H1 (cell line): ENCODE measurements around the gene COPS2. TPM values are rescaled to one million over a fixed set of nuclear protein-coding genes. Genes with fewer than 3 reads are reported as not detected.

ENCODE experiments used
- CTCF ChIA-PET: fragments of 300-600 bp; sonication (Branson Sonifier 250); formaldehyde crosslinking; loops from one replicate; lab custom pipeline; 2021; ENCODE audit not compliant: partially characterized antibody; lab: Charles Lee
- POLR2A ChIA-PET: fragments of 300-600 bp; sonication (Branson Sonifier 250); formaldehyde crosslinking; loops from one replicate; lab custom pipeline; 2021; ENCODE audit warnings: inconsistent platforms; ENCODE audit not compliant: partially characterized antibody; lab: Charles Lee
- DNase-seq, 2 experiments: peaks; one replicate each; pipeline versions ENCODE4 v3.0.0 to v3.0.0-alpha.2; 2010 to 2022; ENCODE audit warnings: low spot score in 2 of 2, low read depth in 1 of 2, mixed read lengths in 1 of 2
- FAIRE-seq: peaks from 2 replicates; lab custom pipeline; 2011; peaks lifted over from hg19 to GRCh38; lab: Jason Lieb, UNC
- H2AFZ ChIP-seq: 2 replicates; pipeline ENCODE4 v1.8.1; 2012; ENCODE audit warnings: low read length, inconsistent platforms
- H2AK5ac ChIP-seq: 2 replicates; pipeline ENCODE4 v1.6.1; 2013; ENCODE audit warnings: low read depth, low read length
- H2BK120ac ChIP-seq: replicated peaks from 2 replicates; pipeline ENCODE3; 2013; ENCODE audit warnings: low read depth, low read length, inconsistent platforms
- H2BK12ac ChIP-seq: 2 replicates; pipeline ENCODE4 v1.6.1; 2013; ENCODE audit warnings: low read depth, low read length
- H2BK15ac ChIP-seq: 2 replicates; pipeline ENCODE4 v1.6.1; 2013; ENCODE audit warnings: low read length
- H2BK20ac ChIP-seq: 2 replicates; pipeline ENCODE4 v1.6.1; 2013; ENCODE audit warnings: low read length
- H2BK5ac ChIP-seq: 2 replicates; pipeline ENCODE4 v1.6.1; 2013; ENCODE audit warnings: low read depth, low read length
- H3K14ac ChIP-seq: 2 replicates; pipeline ENCODE4 v1.6.1; 2013; ENCODE audit warnings: inconsistent platforms; ENCODE audit not compliant: insufficient read length
- H3K18ac ChIP-seq: 2 replicates; pipeline ENCODE4 v1.6.1; 2013; ENCODE audit warnings: low read length; ENCODE audit errors: extremely low read depth
- H3K23ac ChIP-seq: 2 replicates; pipeline ENCODE4 v1.6.1; 2013; ENCODE audit warnings: inconsistent platforms; ENCODE audit not compliant: insufficient read length
- H3K23me2 ChIP-seq: 2 replicates; pipeline ENCODE4 v1.6.1; 2013; ENCODE audit warnings: low read depth, low read length
- H3K27ac ChIP-seq: 2 replicates; pipeline ENCODE4 v1.6.1; 2011; ENCODE audit warnings: low read depth, low read length, inconsistent platforms
- H3K27me3 ChIP-seq, 4 experiments: replicated peaks in 1 of 4; 1 replicate in 1 of 4; 2 replicates in 3 of 4; pipeline versions ENCODE4 v1.6.1 to v1.8.1; 2011 to 2013; ENCODE audit warnings: low read length in 3 of 4, mild to moderate bottlenecking in 3 of 4, inconsistent platforms in 2 of 4, mixed read lengths in 2 of 4, moderate library complexity in 1 of 4; ENCODE audit not compliant: control insufficient read depth in 3 of 4, insufficient read depth in 3 of 4; ENCODE audit errors: extremely low read depth in 1 of 4
- H3K36me3 ChIP-seq, 4 experiments: 2 replicates each; pipeline versions ENCODE4 v1.6.1 to v1.8.1; 2011 to 2013; ENCODE audit warnings: mild to moderate bottlenecking in 4 of 4, low read length in 3 of 4, moderate library complexity in 2 of 4, control low read depth in 1 of 4, inconsistent platforms in 1 of 4; ENCODE audit not compliant: insufficient read depth in 4 of 4, control insufficient read depth in 2 of 4
- H3K4ac ChIP-seq: replicated peaks from 2 replicates; pipeline ENCODE3; 2013; ENCODE audit warnings: low read length, low read depth, mixed read lengths, inconsistent platforms; ENCODE audit not compliant: insufficient read length
- H3K4me1 ChIP-seq, 4 experiments: replicated peaks in 1 of 4; 1 replicate in 1 of 4; 2 replicates in 3 of 4; pipeline versions ENCODE4 v1.6.1 to v1.8.1; 2011 to 2013; ENCODE audit warnings: low read length in 3 of 4, inconsistent platforms in 2 of 4, mixed read lengths in 1 of 4; ENCODE audit not compliant: insufficient read depth in 4 of 4, control insufficient read depth in 3 of 4
- H3K4me2 ChIP-seq, 2 experiments: 2 replicates each; pipeline versions ENCODE4 v1.6.1 to v1.8.1; 2011 to 2013; ENCODE audit warnings: low read depth in 2 of 2, low read length in 2 of 2, control low read depth in 1 of 2, inconsistent platforms in 1 of 2, mild to moderate bottlenecking in 1 of 2; ENCODE audit not compliant: insufficient read depth in 1 of 2
- H3K4me3 ChIP-seq, 4 experiments: fragments of 200-600, 300-600 bp in 1 of 4; sonication (generic), shearing (Covaris generic), sonication (Bioruptor Twin) in 1 of 4; 2 replicates each; pipeline versions ENCODE4 v1.5.1 to v1.8.1; 2011 to 2016; ENCODE audit warnings: low read length in 4 of 4, low read depth in 3 of 4, control low read depth in 2 of 4, inconsistent platforms in 2 of 4, mild to moderate bottlenecking in 2 of 4, mixed read lengths in 1 of 4, moderate library complexity in 1 of 4; ENCODE audit not compliant: insufficient read depth in 2 of 4; ENCODE audit errors: extremely low read depth in 1 of 4
- H3K56ac ChIP-seq: replicated peaks from 2 replicates; pipeline ENCODE3; 2013; ENCODE audit warnings: low read depth, mild to moderate bottlenecking, mixed read lengths, low read length, inconsistent platforms; ENCODE audit not compliant: insufficient read length
- H3K79me1 ChIP-seq: 2 replicates; pipeline ENCODE4 v1.6.1; 2013; ENCODE audit warnings: low read depth, low read length, control low read depth
- H3K79me2 ChIP-seq, 2 experiments: 2 replicates each; pipeline versions ENCODE4 v1.6.1 to v1.8.1; 2012 to 2013; ENCODE audit warnings: low read length in 2 of 2, mild to moderate bottlenecking in 2 of 2, inconsistent platforms in 1 of 2; ENCODE audit not compliant: insufficient read depth in 2 of 2, control insufficient read depth in 1 of 2
- H3K9ac ChIP-seq, 4 experiments: replicated peaks in 1 of 4; 1 replicate in 1 of 4; 2 replicates in 3 of 4; pipeline versions ENCODE4 v1.6.1 to v1.8.1; 2011 to 2013; ENCODE audit warnings: low read depth in 3 of 4, low read length in 3 of 4, control low read depth in 2 of 4, mild to moderate bottlenecking in 2 of 4, moderate library complexity in 2 of 4, inconsistent platforms in 1 of 4; ENCODE audit errors: extremely low read depth in 1 of 4
- H3K9me3 ChIP-seq, 2 experiments: 2 replicates each; pipeline versions ENCODE4 v1.6.1 to v1.8.1; 2012 to 2013; ENCODE audit warnings: mild to moderate bottlenecking in 2 of 2, moderate library complexity in 2 of 2, control low read depth in 1 of 2, inconsistent platforms in 1 of 2, low read depth in 1 of 2, low read length in 1 of 2, mixed read lengths in 1 of 2; ENCODE audit not compliant: insufficient read depth in 2 of 2
- H4K20me1 ChIP-seq, 2 experiments: replicated peaks in 1 of 2; 2 replicates each; pipeline versions ENCODE3 to v1.8.1; 2011 to 2013; ENCODE audit warnings: inconsistent platforms in 2 of 2, low read length in 2 of 2, mild to moderate bottlenecking in 1 of 2; ENCODE audit not compliant: insufficient read depth in 2 of 2, control insufficient read depth in 1 of 2
- H4K5ac ChIP-seq: 2 replicates; pipeline ENCODE4 v1.6.1; 2013; ENCODE audit warnings: low read length, low read depth, mixed read lengths, inconsistent platforms; ENCODE audit not compliant: insufficient read length
- H4K8ac ChIP-seq: 2 replicates; pipeline ENCODE4 v1.8.0; 2013; ENCODE audit warnings: mild to moderate bottlenecking, moderate library complexity, low read length, inconsistent platforms; ENCODE audit not compliant: insufficient read depth; ENCODE audit errors: extremely low read depth
- H4K91ac ChIP-seq: replicated peaks from 2 replicates; pipeline ENCODE3; 2013; ENCODE audit warnings: low read length, mixed read lengths, inconsistent platforms; ENCODE audit not compliant: insufficient read length
- ATF3 ChIP-seq: IDR thresholded peaks from 2 replicates; pipeline ENCODE4 v1.6.1; 2011; ENCODE audit warnings: low read depth, mild to moderate bottlenecking, low read length; ENCODE audit not compliant: insufficient read depth
- CEBPB ChIP-seq: IDR thresholded peaks from 2 replicates; pipeline ENCODE4 v1.6.1; 2012; ENCODE audit warnings: low read depth, low read length
- CHD1 ChIP-seq: IDR thresholded peaks from 2 replicates; pipeline ENCODE4 v1.6.1; 2012; ENCODE audit warnings: low read depth, low read length, improper control_type of control experiment
- CHD2 ChIP-seq: IDR thresholded peaks from 2 replicates; pipeline ENCODE4 v1.6.1; 2012; ENCODE audit warnings: low read length, improper control_type of control experiment
- EGR1 ChIP-seq: IDR thresholded peaks from 2 replicates; pipeline ENCODE4 v1.6.1; 2011; ENCODE audit warnings: low read depth, low read length, borderline replicate concordance
- FOSL1 ChIP-seq: IDR thresholded peaks from 2 replicates; pipeline ENCODE4 v1.6.1; 2011; ENCODE audit warnings: mild to moderate bottlenecking, low read depth, low read length, moderate library complexity; ENCODE audit not compliant: insufficient read depth
- KDM1A ChIP-seq: fragments of 200-600, 300-600 bp; sonication (generic); IDR thresholded peaks from 2 replicates; pipeline ENCODE4 v1.7.1; 2016; ENCODE audit warnings: mild to moderate bottlenecking, low read length, borderline replicate concordance
- KDM4A ChIP-seq: IDR thresholded peaks from one replicate; pipeline ENCODE4 v1.7.1; 2012; ENCODE audit warnings: low read depth, mild to moderate bottlenecking, moderate library complexity, low read length, inconsistent platforms; ENCODE audit not compliant: severe bottlenecking
- NANOG ChIP-seq: IDR thresholded peaks from 2 replicates; pipeline ENCODE4 v1.6.1; 2011; ENCODE audit warnings: low read length, low read depth, mild to moderate bottlenecking, inconsistent platforms; ENCODE audit not compliant: insufficient read depth, poor library complexity, severe bottlenecking
- RBBP5 ChIP-seq: IDR thresholded peaks from 2 replicates; pipeline ENCODE4 v1.7.1; 2012; ENCODE audit warnings: low read depth, mild to moderate bottlenecking, inconsistent platforms, low read length, moderate library complexity, borderline replicate concordance
- TEAD4 ChIP-seq: IDR thresholded peaks from 2 replicates; pipeline ENCODE4 v1.6.1; 2012; ENCODE audit warnings: low read depth, low read length, inconsistent platforms, mixed read lengths
- WGBS, 2 experiments: shearing (Covaris generic) in 1 of 2; methylation state at CpG; one replicate each; pipeline versions ENCODE4 v1.1.6 to v1.1.7; 2013 to 2015; ENCODE audit warnings: low lambda C conversion rate in 2 of 2, mixed read lengths in 2 of 2, inconsistent platforms in 1 of 2, low coverage in 1 of 2, missing lambda C conversion rate in 1 of 2; ENCODE audit not compliant: insufficient replicate concordance in 2 of 2, insufficient coverage in 1 of 2, insufficient read length in 1 of 2; ENCODE audit errors: extremely low coverage in 1 of 2, missing lambda C conversion rate in 1 of 2; 5-methylcytosine and 5-hydroxymethylcytosine counted together
- polyA plus RNA-seq, 7 experiments: library from polyadenylated mRNA; depleted of rRNA in 3 of 7; stranded (reverse) in 5 of 7; unstranded in 2 of 7; fragments of >200 nt in 5 of 7; fragments of 200-250 nt in 2 of 7; gene quantifications; 1 replicate in 5 of 7; 2 replicates in 1 of 7; 4 replicates in 1 of 7; pipeline versions ENCODE4 v1.2.1 to v1.2.3, GENCODE V29; 2011 to 2013; ENCODE audit warnings: missing spikeins in 2 of 7, mixed read lengths in 2 of 7
- total RNA-seq: library from RNA; stranded (reverse); fragmentation: NEBNext Ultra II Directional; extraction: Animal tissue kit (Norgen Biotek cat#: 25700); gene quantifications from 2 replicates; pipeline ENCODE4 v1.2.1, GENCODE V29; 2021
- TF ChIP-seq, protein P1 (sequence below): IDR thresholded peaks from 2 replicates; pipeline ENCODE4 v1.6.1; 2012; ENCODE audit warnings: low read length, inconsistent platforms

COPS2 gene
- total and polyA plus RNA-seq, 2 of the 8 experiments (the other 6 are each of a cell fraction or from before 2014, with no cell fraction given), result 17.7 to 85.1 TPM

GRCh38 chr15:49082960-49083359, 72.4 kb downstream of the COPS2 start:
- H2BK20ac ChIP-seq, result no peak overlapping the region
- no peak overlapping the region for H3K56ac ChIP-seq
- H2BK15ac ChIP-seq, result no peak overlapping the region
- H2AFZ ChIP-seq, result no peak overlapping the region
- H3K18ac ChIP-seq, result no peak overlapping the region
- H3K4me2 ChIP-seq, result no peak overlapping the region
- no peak overlapping the region for H2BK12ac ChIP-seq
- no peaks in the 10 kb centered on the region for H3K36me3 ChIP-seq
- H3K4me1 ChIP-seq, result no peaks in the 10 kb centered on the region
- no peak overlapping the region for H3K27ac ChIP-seq
- H3K27me3 ChIP-seq, result no peaks in the 10 kb centered on the region
- H4K5ac ChIP-seq, result no peak overlapping the region
- WGBS, 2 experiments, result 81% methylated on average over 1 of the region's 1 CpG; no CpG with 5 or more reads in 1 of the 2 experiments
- CTCF ChIA-PET, result interaction anchor here (0.6 to 1.5 kb wide), 6 partner anchors 10 to 1035 kb away, joined by 3 to 6 read pairs (median 4); partner anchors contain the start of gene SECISBP2L
- no peak overlapping the region for H3K9ac ChIP-seq
- no peak overlapping the region for H3K4me3 ChIP-seq
- no peaks in the 10 kb centered on the region for H3K9me3 ChIP-seq
- H3K4ac ChIP-seq, result no peak overlapping the region
- POLR2A ChIA-PET, result interaction anchor here (0.8 to 0.9 kb wide), 2 partner anchors 24 to 1273 kb away, joined by 3 to 5 read pairs; no protein-coding TSS in a partner anchor
- H2BK120ac ChIP-seq, result no peak overlapping the region
- H2BK5ac ChIP-seq, result no peak overlapping the region
- H3K79me1 ChIP-seq, result no peaks in the 10 kb centered on the region
- no peak overlapping the region for H4K91ac ChIP-seq
- H3K79me2 ChIP-seq, result no peaks in the 10 kb centered on the region
- no peaks in the 10 kb centered on the region; the same call in 1 of the 2 replicates for H3K23me2 ChIP-seq
- no peak overlapping the region for H3K14ac ChIP-seq
- H3K23ac ChIP-seq, result no peak overlapping the region
- H4K8ac ChIP-seq, result no peak overlapping the region
- no peak overlapping the region for H2AK5ac ChIP-seq
- DNase-seq (no peak), FAIRE-seq (no peak)
- H4K20me1 ChIP-seq, result no peaks in the 10 kb centered on the region
- TF ChIP-seq EGR1, result no peak
- no peak for TF ChIP-seq NANOG
- TF ChIP-seq CHD2, result no peak
- TF ChIP-seq ATF3, result no peak
- TF ChIP-seq CHD1, result no peak
- TF ChIP-seq TEAD4, result no peak
- TF ChIP-seq RBBP5, result no peak
- no peak for TF ChIP-seq FOSL1
- TF ChIP-seq, protein P1, sequence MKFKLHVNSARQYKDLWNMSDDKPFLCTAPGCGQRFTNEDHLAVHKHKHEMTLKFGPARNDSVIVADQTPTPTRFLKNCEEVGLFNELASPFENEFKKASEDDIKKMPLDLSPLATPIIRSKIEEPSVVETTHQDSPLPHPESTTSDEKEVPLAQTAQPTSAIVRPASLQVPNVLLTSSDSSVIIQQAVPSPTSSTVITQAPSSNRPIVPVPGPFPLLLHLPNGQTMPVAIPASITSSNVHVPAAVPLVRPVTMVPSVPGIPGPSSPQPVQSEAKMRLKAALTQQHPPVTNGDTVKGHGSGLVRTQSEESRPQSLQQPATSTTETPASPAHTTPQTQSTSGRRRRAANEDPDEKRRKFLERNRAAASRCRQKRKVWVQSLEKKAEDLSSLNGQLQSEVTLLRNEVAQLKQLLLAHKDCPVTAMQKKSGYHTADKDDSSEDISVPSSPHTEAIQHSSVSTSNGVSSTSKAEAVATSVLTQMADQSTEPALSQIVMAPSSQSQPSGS, result no peak
- no peak for TF ChIP-seq KDM4A
- TF ChIP-seq KDM1A, result no peak
- no peak for TF ChIP-seq CEBPB
